IMR-90 (cell line): ENCODE measurements around the gene PNKD.

ENCODE experiments used
- BHLHE40 ChIP-seq: fragments of 150-350 bp; IDR thresholded peaks from 2 replicates; pipeline ENCODE4 v1.6.1; 2016; ENCODE audit warnings: mild to moderate bottlenecking, low read depth, low read length
- MXI1 ChIP-seq: IDR thresholded peaks from 2 replicates; pipeline ENCODE4 v1.6.1; 2012; ENCODE audit warnings: low read depth, mild to moderate bottlenecking, low read length, moderate library complexity, borderline replicate concordance
- NFE2L2 ChIP-seq: fragments of 150-350 bp; IDR thresholded peaks from 2 replicates; pipeline ENCODE4 v1.6.1; 2016; ENCODE audit warnings: low read depth, mild to moderate bottlenecking, low read length
- TF ChIP-seq, protein P1 (sequence below): conservative IDR thresholded peaks from 2 replicates; pipeline ENCODE4 v1.5.1; 2012; ENCODE audit warnings: mild to moderate bottlenecking, low read depth, low read length, improper control_type of control experiment

DNA sequence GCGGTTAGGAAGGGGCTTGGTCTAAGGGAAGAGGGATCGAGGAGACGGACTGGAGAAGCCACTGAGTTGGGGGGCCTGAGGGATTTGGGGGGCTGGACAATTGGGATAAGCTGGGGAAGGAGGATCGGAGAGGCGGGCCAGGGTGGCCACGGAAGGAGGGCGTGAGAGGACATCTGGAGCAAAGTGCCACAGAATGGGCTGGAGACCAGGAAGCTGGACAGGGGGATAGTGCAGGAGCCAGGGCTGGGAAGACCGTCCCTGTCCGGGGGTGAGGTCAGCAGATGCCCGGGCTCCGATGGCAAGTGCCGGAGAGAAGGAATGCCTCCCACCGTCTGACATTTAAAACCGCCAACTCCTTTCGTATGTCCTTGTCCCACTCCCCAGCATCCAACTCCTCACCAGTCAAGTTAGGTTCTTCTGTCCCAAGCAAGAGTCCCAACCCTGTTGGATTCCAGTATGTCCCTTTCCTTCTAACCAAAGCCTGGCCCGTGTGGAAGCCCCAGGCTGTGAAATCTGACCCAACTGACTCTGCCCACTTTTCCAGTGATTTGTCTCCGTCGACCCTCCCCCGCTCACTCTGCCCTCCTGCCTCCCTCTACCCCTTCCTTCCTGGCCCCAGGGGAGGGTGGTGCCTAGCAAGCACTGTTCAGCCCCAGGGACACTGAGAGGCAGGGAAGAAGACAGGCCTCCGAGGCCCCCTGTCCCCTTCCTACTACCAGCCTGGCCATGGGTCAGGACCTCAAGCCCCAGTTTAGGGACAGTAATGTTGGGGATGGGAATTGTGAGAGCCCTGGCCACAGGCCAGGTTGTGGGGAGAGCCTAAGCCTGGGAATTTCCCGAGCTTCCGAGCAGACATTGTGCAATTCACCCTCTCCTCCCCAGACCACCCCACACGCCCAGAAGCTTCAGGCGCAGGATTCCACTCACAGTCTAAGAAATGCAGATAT is 53.5 kb downstream of the PNKD start:
- no peak for TF ChIP-seq MXI1
- TF ChIP-seq, protein P1, sequence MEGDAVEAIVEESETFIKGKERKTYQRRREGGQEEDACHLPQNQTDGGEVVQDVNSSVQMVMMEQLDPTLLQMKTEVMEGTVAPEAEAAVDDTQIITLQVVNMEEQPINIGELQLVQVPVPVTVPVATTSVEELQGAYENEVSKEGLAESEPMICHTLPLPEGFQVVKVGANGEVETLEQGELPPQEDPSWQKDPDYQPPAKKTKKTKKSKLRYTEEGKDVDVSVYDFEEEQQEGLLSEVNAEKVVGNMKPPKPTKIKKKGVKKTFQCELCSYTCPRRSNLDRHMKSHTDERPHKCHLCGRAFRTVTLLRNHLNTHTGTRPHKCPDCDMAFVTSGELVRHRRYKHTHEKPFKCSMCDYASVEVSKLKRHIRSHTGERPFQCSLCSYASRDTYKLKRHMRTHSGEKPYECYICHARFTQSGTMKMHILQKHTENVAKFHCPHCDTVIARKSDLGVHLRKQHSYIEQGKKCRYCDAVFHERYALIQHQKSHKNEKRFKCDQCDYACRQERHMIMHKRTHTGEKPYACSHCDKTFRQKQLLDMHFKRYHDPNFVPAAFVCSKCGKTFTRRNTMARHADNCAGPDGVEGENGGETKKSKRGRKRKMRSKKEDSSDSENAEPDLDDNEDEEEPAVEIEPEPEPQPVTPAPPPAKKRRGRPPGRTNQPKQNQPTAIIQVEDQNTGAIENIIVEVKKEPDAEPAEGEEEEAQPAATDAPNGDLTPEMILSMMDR = no peak
- TF ChIP-seq NFE2L2 = no peak
- no peak for TF ChIP-seq BHLHE40
